ENCODE measurements around the gene SPATA22. TPM values are rescaled to one million over a fixed set of nuclear protein-coding genes. Genes with fewer than 3 reads are reported as not detected.
"Not testable (repeated sequence)": the region's sequence is repeated elsewhere in the genome, so short reads cannot be mapped to it uniquely, and the experiment has no call there.

SPATA22 gene
- total RNA-seq, 6 experiments from 2014 or later: not detected

DNA sequence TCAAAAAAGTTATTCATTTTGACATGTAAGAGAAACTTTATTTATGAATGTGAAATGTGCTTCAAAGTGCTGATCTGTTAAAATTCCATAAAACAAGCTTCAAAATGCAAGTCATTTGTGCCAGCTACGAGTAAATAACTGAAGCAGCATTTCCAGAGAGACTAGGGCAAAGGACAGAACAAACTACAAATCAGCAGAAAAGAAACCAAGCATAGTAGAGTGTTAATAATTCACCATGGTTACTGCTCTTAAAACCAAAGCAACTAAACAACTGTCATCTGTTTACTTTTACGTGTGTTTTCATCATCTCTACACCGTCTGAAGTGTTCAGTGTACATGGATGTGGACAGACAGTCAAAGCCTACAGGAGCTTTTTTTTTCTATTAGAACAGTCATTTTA is 2.6 kb upstream of the SPATA22 start:
- no peak for TF ChIP-seq CTCF (IDR thresholded peaks at IDR 0.05)
- Mint-ChIP-seq H3K9me3 (no peaks in the 10 kb centered on the region), H3K4me3 (no peak overlapping the region), H3K27ac (no peak overlapping the region), H3K4me1 (ENCODE audit: low read depth) (peaks cover 20% of the 10 kb centered on the region), H3K27me3 (ENCODE audit: insufficient read depth) (peaks cover 12% of the 10 kb centered on the region), H3K36me3 (ENCODE audit: low read depth) (no peaks in the 10 kb centered on the region)
- DNase-seq: no peak

- Mint-ChIP-seq H3K4me1 (ENCODE audit: low read depth) (peaks cover 20% of the 10 kb centered on the region), H3K36me3 (ENCODE audit: low read depth) (no peaks in the 10 kb centered on the region), H3K9me3 (no peaks in the 10 kb centered on the region), H3K27me3 (ENCODE audit: insufficient read depth) (peaks cover 11% of the 10 kb centered on the region), H3K27ac (no peak overlapping the region), H3K4me3 (no peak overlapping the region)
- no peak for TF ChIP-seq CTCF (IDR thresholded peaks at IDR 0.05)
- no peak for DNase-seq
These were observed 518 bp upstream of the SPATA22 start for GRCh38 chr17:3472137-3472536.

- H3K36me3 Mint-ChIP-seq (ENCODE audit: low read depth): no peaks in the 10 kb centered on the region
- no peak overlapping the region for H3K27ac Mint-ChIP-seq
- no peak overlapping the region for H3K4me3 Mint-ChIP-seq
- DNase-seq: no peak
- H3K4me1 Mint-ChIP-seq (ENCODE audit: low read depth): peaks cover 6% of the 10 kb centered on the region; the same call in 1 of the 2 replicates
- peaks cover 8% of the 10 kb centered on the region for H3K27me3 Mint-ChIP-seq (ENCODE audit: insufficient read depth)
- H3K9me3 Mint-ChIP-seq: no peaks in the 10 kb centered on the region
- TF ChIP-seq CTCF (IDR thresholded peaks at IDR 0.05): no peak
These were observed 2.1 kb downstream of the SPATA22 start for GRCh38 chr17:3469529-3469928.

GRCh38 chr17:3466355-3466754 is 5.3 kb downstream of the SPATA22 start:
- H3K27me3 Mint-ChIP-seq (ENCODE audit: insufficient read depth); DNase-seq; H3K9me3 Mint-ChIP-seq; H3K4me3 Mint-ChIP-seq; H3K4me1 Mint-ChIP-seq (ENCODE audit: low read depth); H3K27ac Mint-ChIP-seq; H3K36me3 Mint-ChIP-seq (ENCODE audit: low read depth): not testable (repeated sequence)

DNA sequence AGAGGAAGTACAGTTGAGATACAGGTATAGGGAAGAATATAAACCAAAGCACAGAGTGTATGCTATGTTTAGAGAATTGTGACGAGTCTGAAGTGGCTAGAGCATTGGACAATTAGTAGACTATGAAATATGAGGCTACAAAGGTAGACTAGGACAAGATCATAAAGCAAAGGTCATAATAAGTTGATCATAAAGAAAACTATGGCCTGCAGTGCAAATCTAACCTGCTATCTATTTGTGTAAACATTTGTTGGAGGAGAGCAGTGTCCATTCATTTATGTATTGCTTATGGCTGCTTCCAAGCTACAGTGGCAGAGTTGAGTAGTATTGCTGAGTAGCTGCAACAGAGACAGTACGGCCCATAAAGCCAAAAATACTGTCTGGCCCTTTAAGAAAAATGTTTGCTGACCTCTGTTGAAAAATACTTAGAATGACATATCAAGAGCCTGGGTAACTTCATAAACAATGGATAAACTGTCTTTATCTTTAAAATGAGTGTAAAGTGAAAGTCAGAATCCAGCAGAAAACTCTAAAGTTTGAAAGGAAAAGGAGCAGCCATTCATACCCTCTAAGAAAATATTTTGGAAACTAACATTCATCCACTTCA is 23.5 kb downstream of the SPATA22 start:
- Mint-ChIP-seq H3K4me3 (no peak overlapping the region), H3K27ac (no peak overlapping the region; the same call in 1 of the 2 replicates), H3K9me3 (no peaks in the 10 kb centered on the region), H3K4me1 (ENCODE audit: low read depth) (peaks cover 19% of the 10 kb centered on the region), H3K27me3 (ENCODE audit: insufficient read depth) (peaks cover 2% of the 10 kb centered on the region; the same call in 1 of the 2 replicates), H3K36me3 (ENCODE audit: low read depth) (no peaks in the 10 kb centered on the region)
- TF ChIP-seq CTCF (IDR thresholded peaks at IDR 0.05): no peak
- no peak for DNase-seq

DNA sequence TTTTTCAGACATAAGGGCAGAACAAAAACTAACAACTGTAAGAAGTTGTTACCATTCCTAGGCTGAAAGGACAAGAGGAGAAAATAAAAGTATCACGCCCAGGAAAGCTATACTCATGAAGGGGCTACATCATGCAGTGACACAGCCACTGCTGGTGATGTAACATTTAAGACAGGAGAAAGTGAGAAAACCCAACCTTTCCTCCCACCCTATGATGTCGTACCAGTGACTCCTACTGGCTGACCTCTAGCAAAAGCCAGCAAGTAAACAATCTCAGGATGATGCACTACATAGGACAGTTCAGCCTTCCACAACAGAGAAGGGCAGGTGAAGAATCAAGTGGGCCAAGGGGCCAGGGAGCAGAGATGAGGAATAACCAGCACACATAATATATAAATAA is 24.0 kb downstream of the SPATA22 start:
- Mint-ChIP-seq H3K27ac (no peak overlapping the region; the same call in 1 of the 2 replicates), H3K27me3 (ENCODE audit: insufficient read depth) (peaks cover 2% of the 10 kb centered on the region; the same call in 1 of the 2 replicates), H3K4me1 (ENCODE audit: low read depth) (peaks cover 19% of the 10 kb centered on the region), H3K9me3 (no peaks in the 10 kb centered on the region), H3K36me3 (ENCODE audit: low read depth) (no peaks in the 10 kb centered on the region), H3K4me3 (no peak overlapping the region)
- DNase-seq: no peak
- TF ChIP-seq CTCF (IDR thresholded peaks at IDR 0.05): no peak
